Mesothelial cell of epicardium (in vitro differentiated cells): Measurements from ENCODE around the gene SIVA1. TPM values are rescaled to one million over a fixed set of nuclear protein-coding genes. Genes with fewer than 3 reads are reported as not detected.

Source experiments
- DNase-seq, 2 experiments: peaks; one replicate each; pipeline ENCODE4 v3.0.0; 2021; ENCODE audit warnings: low spot score in 2 of 2; ENCODE audit not compliant: unreplicated experiment in 2 of 2
- H3K27ac Mint-ChIP-seq: 2 replicates; pipeline ENCODE4 v1.8.0; 2021; ENCODE audit warnings: mixed read lengths
- H3K27me3 Mint-ChIP-seq: 2 replicates; pipeline ENCODE4 v1.8.0; 2021; ENCODE audit warnings: low read depth, mixed read lengths
- H3K36me3 Mint-ChIP-seq: 2 replicates; pipeline ENCODE4 v1.8.0; 2021; ENCODE audit warnings: mixed read lengths
- H3K4me1 Mint-ChIP-seq: 2 replicates; pipeline ENCODE4 v1.8.0; 2021; ENCODE audit warnings: mixed read lengths
- H3K4me3 Mint-ChIP-seq: 2 replicates; pipeline ENCODE4 v1.8.0; 2021; ENCODE audit warnings: mild to moderate bottlenecking, moderate library complexity, mixed read lengths
- H3K9me3 Mint-ChIP-seq: 2 replicates; pipeline ENCODE4 v1.8.0; 2021; ENCODE audit warnings: mixed read lengths
- CTCF ChIP-seq: fragments of 200-600 bp; sonication (generic); IDR thresholded peaks from one replicate; pipeline ENCODE4 v1.5.0; 2021; ENCODE audit warnings: antibody characterized with exemption; ENCODE audit not compliant: unreplicated experiment
- total RNA-seq: library from RNA; stranded (reverse); gene quantifications from 3 replicates; pipeline ENCODE4 v1.2.1, GENCODE V29; 2021

The SIVA1 gene
- total RNA-seq, 1 donor from 2014 or later: 70.9 TPM

- H3K27ac Mint-ChIP-seq: no peak overlapping the region
- no peaks in the 10 kb centered on the region for H3K9me3 Mint-ChIP-seq
- peaks cover 4% of the 10 kb centered on the region for H3K4me1 Mint-ChIP-seq
- no peak for TF ChIP-seq CTCF
- no peak for DNase-seq
- peaks cover 1% of the 10 kb centered on the region for H3K27me3 Mint-ChIP-seq
- no peaks in the 10 kb centered on the region for H3K36me3 Mint-ChIP-seq
- no peak overlapping the region for H3K4me3 Mint-ChIP-seq
Measured at GRCh38 chr14:104805326-104805678, 52.4 kb downstream of the SIVA1 start.

- no peaks in the 10 kb centered on the region for H3K9me3 Mint-ChIP-seq
- H3K4me1 Mint-ChIP-seq: peaks cover 4% of the 10 kb centered on the region
- no peak overlapping the region for H3K27ac Mint-ChIP-seq
- no peak for TF ChIP-seq CTCF
- DNase-seq: no peak
- peaks cover 1% of the 10 kb centered on the region for H3K27me3 Mint-ChIP-seq
- H3K4me3 Mint-ChIP-seq: no peak overlapping the region
- H3K36me3 Mint-ChIP-seq: no peaks in the 10 kb centered on the region
Measured at GRCh38 chr14:104805941-104806624, 53.1 kb downstream of the SIVA1 start.

- H3K36me3 Mint-ChIP-seq: no peaks in the 10 kb centered on the region
- H3K4me3 Mint-ChIP-seq: no peak overlapping the region
- H3K9me3 Mint-ChIP-seq: no peaks in the 10 kb centered on the region
- no peak for DNase-seq
- TF ChIP-seq CTCF: no peak
- peaks cover 2% of the 10 kb centered on the region for H3K4me1 Mint-ChIP-seq
- H3K27me3 Mint-ChIP-seq: no peaks in the 10 kb centered on the region
- no peak overlapping the region for H3K27ac Mint-ChIP-seq
Measured at GRCh38 chr14:104806625-104807465, 53.9 kb downstream of the SIVA1 start.

DNA sequence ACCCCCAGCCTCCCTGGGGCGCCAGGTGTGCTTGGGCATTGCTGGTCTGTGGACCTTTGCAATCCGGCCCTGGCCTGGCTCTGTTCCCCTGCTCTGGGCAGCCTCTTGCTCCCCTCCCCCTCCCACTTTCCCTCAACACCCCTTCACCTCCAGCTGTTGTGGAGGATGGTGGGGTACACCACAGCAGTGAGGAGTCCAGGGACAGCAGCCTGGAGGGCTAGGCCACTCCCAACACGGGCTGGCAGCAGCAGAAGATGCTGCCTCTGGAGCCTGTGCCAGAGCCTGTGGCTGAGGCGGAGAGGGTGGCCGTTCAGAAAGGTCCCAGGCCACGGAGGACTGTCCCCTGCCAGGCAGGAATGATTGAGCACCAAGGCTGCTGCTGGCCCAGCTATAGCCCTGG lies 55.5 kb downstream of the SIVA1 start:
- no peak for DNase-seq
- Mint-ChIP-seq H3K4me1 (no peaks in the 10 kb centered on the region), H3K4me3 (no peak overlapping the region), H3K9me3 (no peaks in the 10 kb centered on the region), H3K27me3 (no peaks in the 10 kb centered on the region), H3K36me3 (no peaks in the 10 kb centered on the region), H3K27ac (no peak overlapping the region)
- TF ChIP-seq CTCF: no peak

Other genes with a start within 250 kb of the SIVA1 start
- 0.29 to 0.52 TPM (median 0.36 TPM) in 3 replicates for gene C14orf180, start 173.4 kb upstream of the SIVA1 start, total RNA-seq
- gene TMEM179, start 148.4 kb upstream of the SIVA1 start, total RNA-seq: 5.9 to 7.3 TPM (median 6.0 TPM) in 3 replicates
- gene INF2, start 63.5 kb upstream of the SIVA1 start, total RNA-seq: 90.2 to 92.8 TPM (median 92.5 TPM) in 3 replicates
- 14.1 to 17.1 TPM (median 14.4 TPM) in 3 replicates for gene ADSS1, start 28.9 kb upstream of the SIVA1 start, total RNA-seq
- gene AKT1, start 42.6 kb downstream of the SIVA1 start, total RNA-seq: 116 to 122 TPM (median 117 TPM) in 3 replicates
- 5.8 to 6.7 TPM (median 6.2 TPM) in 3 replicates for gene ZBTB42, start 48.0 kb downstream of the SIVA1 start, total RNA-seq
- gene CEP170B, start 112.1 kb downstream of the SIVA1 start, total RNA-seq: 28.3 to 29.2 TPM (median 28.4 TPM) in 3 replicates
- 0.58 to 0.78 TPM (median 0.75 TPM) in 3 replicates for gene PLD4, start 171.7 kb downstream of the SIVA1 start, total RNA-seq
- gene AHNAK2, start 225.2 kb downstream of the SIVA1 start, total RNA-seq: 2.4 to 2.8 TPM (median 2.6 TPM) in 3 replicates
- 9.0 to 10.3 TPM (median 10.2 TPM) in 3 replicates for gene CLBA1, start 232.6 kb downstream of the SIVA1 start, total RNA-seq